ENCODE measurements around the gene EBLN2.

The EBLN2 gene

GRCh38 chr3:73108750-73109149 lies 47.3 kb downstream of the EBLN2 start:
- DNase-seq: no peak

GRCh38 chr3:73110530-73110929 lies 49.1 kb downstream of the EBLN2 start:
- DNase-seq: no peak

Measured in CD4-positive, alpha-beta T cell treated with Interleukin-15 for 1 hour (primary cell).